Inflammatory macrophage (primary cell): Measurements from ENCODE around the gene MAST4.

Source experiments
- DNase-seq, 2 donors: peaks; one replicate each; pipeline ENCODE4 v3.0.0-alpha.2; 2020 to 2022

Gene MAST4

DNA sequence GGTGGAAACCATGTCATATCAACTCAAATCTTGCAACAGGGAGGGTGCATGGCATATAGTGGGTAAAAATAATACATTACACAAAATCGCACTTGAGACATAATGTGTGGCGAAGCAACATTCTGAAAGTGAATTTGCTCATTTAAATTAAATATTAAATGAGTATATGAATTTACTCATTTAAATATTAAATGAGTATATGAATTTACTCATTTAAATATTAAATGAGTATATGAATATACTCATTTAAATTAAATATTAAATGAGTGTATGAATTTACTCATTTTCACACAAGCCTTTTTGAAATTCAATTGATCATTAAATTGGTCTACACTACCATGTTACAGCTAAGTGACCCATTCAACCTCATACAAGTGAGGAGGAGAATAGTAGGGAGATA, 10.5 kb downstream of the MAST4 start:
- no peak for DNase-seq

GRCh38 chr5:66608501-66608900, 12.3 kb downstream of the MAST4 start:
- no peak for DNase-seq

DNA sequence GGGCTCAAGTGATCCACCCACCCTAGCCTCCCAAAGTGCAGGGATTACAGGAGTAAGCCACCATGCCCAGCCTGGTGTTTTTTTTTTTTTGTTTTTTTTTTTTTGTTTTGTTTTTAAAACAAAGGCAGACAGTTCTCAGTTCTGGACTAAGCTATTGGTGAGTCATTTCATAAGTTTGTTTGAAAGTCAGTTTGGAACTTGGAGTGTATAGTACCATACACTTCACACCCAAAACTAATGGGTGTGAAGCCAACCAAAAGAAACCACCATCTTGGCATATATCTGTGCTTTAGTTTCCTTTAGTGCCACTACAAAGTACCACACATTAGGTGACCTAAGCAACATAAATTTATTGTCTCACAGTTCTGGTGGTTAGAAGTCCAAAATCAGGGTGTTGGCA, 13.4 kb downstream of the MAST4 start:
- no peak for DNase-seq

GRCh38 chr5:66612226-66612625, 16.0 kb downstream of the MAST4 start:
- DNase-seq, result no peak

- no peak for DNase-seq
These were observed 18.9 kb downstream of the MAST4 start for GRCh38 chr5:66615136-66615535.

- no peak for DNase-seq
These were observed 19.7 kb downstream of the MAST4 start for GRCh38 chr5:66615894-66616293.

GRCh38 chr5:66616520-66617225, 20.5 kb downstream of the MAST4 start:
- DNase-seq, result no peak

DNA sequence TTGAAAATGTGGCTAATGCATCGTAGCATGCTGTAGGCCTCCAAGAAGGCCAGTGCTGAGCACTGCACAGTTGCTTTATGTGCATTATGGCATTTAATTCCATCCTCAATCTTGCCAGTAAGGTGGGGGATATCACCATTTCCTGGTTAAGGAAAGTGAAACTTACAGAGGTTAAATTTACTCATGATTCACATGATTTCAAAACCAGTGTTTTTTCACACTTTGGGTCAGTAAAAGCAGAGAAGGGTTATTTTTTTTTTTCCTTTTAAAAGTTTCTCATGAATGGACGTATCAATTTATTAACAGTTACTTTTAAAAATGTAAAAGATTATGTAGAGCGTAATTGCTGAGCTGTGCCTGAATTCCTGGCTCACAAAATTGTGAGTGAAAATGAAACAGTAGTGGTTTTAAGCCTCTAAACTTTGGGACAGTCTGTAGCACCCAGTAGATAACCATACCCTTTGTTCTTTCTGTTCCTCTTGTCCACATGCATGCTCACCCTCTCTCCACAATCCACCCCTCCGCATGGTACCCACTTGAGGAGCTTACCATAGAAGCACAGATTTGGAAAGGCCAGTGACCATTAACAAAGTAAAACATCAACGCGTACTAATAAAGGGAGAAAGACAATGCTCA, 21.2 kb downstream of the MAST4 start:
- no peak for DNase-seq

GRCh38 chr5:66617991-66618768, 22.0 kb downstream of the MAST4 start:
- DNase-seq, result no peak

DNA sequence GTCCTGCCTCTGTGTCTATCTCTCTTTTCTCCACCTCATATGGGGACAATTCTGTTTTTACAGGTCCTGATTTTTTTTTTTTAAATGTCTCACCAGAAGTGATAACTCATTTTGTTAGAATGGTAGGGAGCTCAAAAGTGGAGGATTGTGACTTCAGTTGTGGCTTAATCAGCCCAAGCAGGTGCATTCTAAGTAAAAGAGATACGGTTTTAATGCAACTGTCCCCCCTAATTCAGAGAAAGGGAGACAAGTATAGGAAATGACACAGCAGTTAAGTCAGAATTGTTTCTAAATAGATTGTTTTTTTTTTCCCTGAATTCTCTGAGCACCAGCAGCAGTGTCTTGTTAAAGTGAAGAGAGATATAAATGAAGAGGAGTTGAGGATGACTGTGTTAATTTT, 24.5 kb downstream of the MAST4 start:
- DNase-seq, result no peak

- no peak for DNase-seq
These were observed 25.0 kb downstream of the MAST4 start for GRCh38 chr5:66621146-66621545.

- DNase-seq, result no peak
These were observed 25.5 kb downstream of the MAST4 start for GRCh38 chr5:66621736-66622135.

- DNase-seq, result no peak
These were observed 32.4 kb downstream of the MAST4 start for GRCh38 chr5:66628561-66628960.

GRCh38 chr5:66629446-66629845, 33.3 kb downstream of the MAST4 start:
- no peak for DNase-seq

DNA sequence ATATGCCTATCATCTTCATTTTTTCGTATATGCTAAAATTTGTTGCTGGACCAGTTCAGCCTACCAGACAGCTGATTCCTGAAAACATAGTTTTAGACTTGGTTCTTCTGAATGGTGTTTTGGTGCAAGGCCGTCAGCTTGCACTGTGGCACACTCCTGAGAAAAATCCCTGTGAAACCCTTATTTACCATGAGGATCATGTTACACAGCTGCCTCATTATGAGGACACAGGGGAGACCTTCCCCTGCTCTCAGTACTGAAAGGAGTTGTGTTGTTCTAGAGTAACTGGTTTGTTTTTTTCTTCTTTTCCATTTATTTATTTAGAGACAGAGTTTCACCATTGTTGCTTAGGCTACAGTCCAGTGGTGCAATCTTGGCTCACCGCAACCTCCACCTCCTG, 37.6 kb downstream of the MAST4 start:
- DNase-seq, result no peak

DNA sequence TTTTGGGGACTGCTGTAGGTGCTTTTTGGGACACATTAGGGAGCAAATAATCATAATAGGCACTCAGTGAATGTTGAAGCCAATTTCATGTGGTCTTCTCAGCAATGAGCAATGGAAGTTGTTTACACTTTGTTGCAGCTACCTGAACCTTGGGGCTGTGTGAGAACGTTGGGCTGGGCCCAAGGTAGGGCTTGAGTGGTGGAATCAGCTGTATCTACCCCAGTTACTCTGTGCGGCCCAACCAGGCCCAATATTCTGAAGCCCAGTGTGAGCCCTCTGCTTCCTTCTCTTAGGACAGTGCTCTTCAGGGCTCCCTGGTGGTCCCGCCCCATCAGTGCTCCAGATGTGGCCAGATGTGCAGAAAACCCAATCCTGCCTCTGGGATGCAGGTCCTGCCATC, 38.4 kb downstream of the MAST4 start:
- DNase-seq, result no peak

DNA sequence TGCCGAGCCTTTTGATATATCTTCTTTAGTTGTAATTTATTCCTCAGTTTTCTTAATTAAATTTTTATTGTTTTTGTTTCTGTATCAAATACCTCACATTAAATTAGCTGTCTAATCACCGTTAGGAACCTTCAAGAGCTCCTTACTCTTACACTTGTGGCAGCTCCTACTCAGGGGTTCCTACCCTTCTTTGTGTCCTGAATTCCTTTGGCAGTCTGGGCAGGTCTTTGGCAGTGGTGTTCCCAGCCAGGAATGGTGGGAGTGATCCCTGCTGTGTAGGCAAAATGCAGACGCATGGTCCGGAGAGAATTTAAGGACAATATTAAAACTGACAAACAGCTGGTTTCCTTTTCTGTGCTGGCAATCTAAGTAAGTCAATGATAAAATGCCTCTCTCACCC, 41.8 kb downstream of the MAST4 start:
- DNase-seq, result no peak

DNA sequence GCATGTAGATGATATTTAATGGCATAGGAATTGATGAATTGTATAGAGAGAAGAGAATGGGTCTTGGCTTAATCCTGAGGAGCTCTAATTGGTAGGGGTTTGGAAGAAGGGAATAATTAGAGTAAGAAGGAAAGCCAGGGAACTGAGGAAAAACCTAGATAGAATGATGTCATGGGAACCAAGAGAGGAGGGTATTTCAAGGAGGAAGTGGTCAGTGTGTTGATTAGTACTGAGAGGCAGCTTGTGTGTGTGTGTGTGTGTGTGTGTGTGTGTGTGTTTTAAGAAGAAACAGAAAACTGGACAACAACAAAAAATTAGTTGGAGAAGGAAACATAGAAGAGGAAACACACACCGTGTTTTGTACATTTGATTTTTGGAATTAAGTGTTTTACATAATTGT, 42.8 kb downstream of the MAST4 start:
- DNase-seq, result peak; percentile 36 to 41

- DNase-seq, result no peak
These were observed 46.3 kb downstream of the MAST4 start for GRCh38 chr5:66642538-66642937.

DNA sequence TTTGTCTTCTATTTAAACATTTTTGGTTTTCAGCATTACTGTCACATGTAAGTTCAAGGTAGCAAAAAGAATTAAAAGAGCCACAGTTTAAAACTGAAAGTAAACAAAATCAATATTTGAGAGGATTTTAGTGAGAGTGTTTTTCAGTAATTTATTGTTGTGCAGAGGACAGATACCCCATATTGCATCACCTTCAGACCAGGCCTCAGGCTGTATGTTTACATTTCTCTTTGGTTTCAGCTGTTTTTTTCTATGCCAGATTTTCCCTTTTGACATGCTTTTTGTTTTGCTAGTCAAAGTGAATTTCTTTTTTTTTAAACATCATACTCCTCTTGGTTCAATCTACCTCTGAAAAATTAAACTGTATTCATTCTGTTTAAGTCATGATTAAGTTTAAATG, 47.2 kb downstream of the MAST4 start:
- DNase-seq, result no peak

DNA sequence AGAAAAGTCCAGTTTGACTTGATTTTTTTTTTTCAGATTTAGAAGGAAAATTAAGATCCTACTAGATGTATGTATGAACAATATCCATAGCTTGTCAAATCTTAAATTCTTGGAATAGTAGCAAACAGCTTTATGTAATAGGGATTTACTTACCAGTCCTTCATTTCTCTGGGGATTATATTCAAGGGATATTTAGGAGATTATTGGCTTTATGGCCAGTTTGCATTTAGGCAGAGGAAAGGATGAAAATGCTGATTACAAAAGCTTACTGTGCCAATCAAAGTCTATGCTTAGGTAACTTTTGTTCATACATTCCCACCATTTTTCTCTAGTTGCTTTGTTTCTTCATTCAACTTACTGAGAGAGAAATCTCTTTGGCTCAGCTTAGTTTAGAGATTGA, 47.9 kb downstream of the MAST4 start:
- no peak for DNase-seq

DNA sequence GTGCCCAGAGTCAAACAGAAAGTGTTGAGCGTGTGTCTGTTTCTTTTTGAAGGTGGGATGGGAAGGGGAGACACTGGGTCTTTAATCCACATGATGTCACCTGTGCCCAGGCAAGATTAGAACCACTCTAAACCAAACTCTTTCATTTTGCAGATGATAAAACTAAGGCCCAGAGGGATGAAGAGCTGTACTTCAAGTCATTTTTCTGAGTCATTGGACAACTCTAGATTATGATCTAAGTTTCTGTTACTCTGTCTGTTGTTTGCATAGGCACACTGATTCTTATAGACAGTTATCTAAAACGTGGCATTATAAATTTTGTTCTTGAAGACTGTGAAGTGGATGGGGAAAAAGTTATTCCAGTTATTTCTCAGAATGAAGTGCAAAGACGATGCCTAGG, 48.8 kb downstream of the MAST4 start:
- DNase-seq, result no peak

GRCh38 chr5:66646570-66646969, 50.4 kb downstream of the MAST4 start:
- DNase-seq, result peak in 1 of 2 donors; percentile 18
